Fibroblast of peridontal ligament (primary cell): ENCODE results near the gene PCK1.

ENCODE experiments used
- DNase-seq: peaks from one replicate; pipeline ENCODE4 v3.0.0-alpha.2; 2010; ENCODE audit errors: extremely low read depth

PCK1 gene

DNA sequence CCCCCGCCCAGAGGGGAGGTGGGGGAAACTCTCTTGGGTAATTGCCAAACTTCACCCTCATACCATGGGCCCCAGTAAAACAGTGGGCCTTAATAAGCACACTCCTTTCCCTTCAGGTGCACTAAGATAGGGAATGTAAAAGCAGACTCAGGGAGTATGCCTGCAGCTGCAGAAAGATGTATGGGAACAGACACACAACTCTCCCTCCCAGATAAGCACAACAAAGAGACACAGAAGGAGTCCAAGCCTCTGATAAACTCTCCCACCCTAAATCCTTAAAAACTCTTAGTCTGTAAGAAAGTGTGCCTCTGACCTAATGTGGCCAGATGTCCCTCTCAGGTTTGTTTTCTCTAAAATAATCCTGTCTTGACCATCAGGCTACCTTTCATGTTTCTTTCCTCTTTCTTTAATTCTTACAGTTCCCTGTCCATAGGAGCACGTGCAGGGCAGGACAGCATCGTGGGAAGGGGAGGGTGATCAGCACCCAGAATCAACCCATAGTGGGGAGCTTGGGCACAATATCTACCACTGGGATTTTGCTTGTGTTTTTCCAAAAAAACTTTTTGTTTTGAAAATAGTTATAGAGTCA is 24.7 kb upstream of the PCK1 start:
- DNase-seq: no peak

- DNase-seq: no peak
These were observed 23.9 kb upstream of the PCK1 start for GRCh38 chr20:57536771-57537724.

DNA sequence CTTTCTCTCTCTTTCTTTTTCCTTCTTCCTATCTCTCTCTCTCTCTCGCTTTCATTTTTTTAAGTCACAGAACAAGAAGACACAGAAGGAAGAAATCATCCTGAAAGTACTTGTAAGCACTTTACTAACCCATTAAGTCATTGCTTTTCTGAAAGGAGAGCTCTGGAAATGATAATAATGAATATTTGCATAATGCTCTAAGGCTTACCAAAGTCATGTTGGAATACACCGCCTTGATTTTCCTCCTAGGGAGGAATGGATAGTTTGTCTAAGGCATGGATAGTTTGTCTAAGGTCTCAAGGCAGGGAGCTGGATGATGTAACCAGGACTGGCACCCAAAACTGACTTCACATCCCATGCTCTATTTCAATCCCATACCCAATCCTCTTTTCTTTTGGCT is 23.1 kb upstream of the PCK1 start:
- no peak for DNase-seq

DNA sequence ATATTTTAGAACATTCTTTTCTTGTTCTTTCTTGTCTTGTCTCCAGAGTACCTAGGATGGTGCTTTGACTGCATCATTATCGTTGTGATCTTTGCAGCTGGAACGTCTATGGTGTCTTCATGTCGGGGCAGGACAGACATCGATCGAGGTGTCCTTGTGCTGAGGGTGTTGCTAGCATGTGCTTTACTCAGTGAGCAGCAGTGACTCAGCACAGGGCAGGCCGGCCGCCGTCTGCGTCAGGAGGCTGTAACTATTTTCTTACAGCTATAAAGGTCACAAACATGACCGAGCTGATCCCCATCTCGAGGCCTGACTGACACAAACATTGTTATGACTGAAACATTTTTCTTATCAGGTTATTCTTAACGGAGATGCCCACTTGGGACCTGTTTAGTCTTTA is 21.0 kb upstream of the PCK1 start:
- no peak for DNase-seq

DNA sequence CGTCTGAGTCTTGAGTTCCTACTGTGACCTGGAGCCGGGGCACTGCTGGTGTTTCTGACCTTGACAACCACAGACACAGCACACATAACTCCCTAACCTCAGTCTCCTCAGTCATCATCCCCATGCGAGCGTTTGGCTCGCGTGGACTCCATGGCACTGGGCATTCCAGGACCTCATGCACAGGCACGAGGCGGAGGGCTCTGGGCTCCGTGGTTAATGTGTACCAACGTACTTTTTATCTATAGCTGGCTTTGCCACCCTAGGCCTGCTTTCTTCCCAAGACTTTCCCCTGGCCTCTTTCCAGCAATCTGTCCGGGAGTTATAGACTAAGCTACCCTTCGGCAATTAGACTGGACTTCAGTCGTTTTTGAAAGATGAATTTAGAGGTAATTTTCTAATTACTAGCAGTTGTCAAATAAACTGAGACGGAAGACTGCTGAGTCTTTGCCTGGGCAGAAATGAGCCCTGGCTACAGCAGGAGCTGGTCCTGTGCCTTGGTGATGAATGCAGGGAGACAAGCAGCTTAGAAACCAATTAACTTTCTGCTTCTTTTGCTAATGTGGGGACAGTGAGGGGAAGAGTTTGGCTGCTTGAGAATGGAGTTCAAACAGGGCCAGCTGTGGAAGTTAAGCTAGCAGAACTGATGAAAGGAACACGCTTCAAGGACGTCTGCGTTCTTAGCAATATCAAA is 19.9 kb upstream of the PCK1 start:
- DNase-seq: no peak

DNA sequence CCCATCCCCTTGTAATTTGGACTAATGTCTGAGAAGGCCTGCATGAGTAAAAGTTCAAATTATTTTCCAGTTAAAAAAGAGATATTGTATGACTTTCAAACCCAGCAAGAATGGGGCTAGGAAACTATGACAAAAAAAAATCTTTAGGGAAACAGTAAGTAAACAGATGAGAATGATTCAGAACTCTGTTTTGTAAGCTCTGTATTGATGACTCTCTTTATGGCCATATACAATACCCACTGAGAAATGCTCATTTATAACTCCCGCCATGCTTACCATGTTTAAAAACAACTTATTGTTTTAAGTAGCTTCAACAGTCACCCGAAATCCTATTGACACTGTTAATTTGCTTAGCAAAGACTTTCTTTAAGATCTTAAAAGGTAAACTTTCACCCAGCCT is 17.2 kb upstream of the PCK1 start:
- no peak for DNase-seq

DNA sequence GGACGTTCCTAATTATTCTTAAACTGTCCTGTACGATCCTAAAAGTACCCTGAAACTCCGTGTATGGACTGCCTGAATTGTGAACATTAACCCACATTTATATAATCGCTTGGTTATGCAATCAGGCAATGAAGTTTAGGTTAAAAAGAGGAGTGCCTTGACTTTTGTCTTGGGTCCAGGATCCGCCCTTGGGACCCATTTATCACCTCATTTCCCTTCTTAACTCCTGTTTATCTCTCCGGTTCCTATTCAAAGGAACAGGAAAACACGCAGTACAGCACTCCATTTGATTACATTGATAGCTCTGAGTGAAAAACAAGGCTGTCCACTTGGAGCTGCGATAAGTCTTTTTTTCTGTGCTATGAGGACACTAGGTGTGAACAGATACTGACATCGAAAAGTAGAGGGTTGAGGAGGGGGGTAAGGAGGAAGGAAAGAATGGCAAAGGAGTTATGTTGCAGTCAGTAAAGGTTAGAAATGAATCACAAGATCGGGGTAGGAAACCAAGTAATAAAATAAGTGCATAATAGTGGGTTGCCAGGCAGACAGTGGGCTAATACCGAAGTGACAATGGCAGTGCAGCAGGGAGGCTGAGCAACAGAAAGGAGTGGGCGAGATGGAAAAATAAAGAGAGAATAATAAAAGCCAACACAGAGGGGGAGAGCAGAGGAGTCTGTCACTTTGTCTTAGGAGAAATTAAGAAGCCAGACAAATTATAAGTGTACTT is 15.9 kb upstream of the PCK1 start:
- no peak for DNase-seq

DNA sequence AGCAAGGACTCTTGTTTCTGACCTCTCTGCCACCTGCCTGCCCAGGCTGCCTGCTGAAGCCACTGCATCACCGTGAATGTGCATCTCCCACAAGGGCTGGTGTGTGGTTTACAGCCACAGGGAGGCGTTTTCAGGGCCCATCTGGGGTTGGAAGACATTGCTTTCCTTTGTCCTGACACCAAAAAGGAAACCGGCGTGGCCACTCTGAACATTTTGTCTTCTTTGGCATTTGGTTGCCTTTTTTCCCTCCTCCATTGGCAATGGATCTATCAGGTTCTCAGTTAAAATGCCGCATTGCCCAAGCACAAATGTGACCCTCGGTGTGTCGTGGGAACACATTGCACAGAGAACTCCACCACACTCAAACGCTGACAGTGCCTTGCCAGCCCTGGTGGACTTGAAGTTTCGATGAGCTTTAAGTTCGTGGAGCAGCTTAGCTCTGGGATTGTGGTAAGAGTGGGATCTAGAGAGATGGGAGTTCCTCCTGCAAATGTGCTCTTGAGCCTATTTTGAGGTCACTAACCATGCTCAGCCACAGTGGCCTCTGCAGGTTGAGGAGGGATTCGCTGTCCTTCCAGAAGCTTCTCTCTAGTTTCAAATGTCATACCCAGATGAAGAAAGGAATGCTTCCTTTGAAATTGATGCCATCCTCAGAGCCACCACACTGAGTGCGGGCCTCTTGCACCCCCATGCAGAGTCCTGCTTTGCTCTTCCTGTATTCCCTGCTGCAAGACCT is 14.8 kb upstream of the PCK1 start:
- DNase-seq: no peak

DNA sequence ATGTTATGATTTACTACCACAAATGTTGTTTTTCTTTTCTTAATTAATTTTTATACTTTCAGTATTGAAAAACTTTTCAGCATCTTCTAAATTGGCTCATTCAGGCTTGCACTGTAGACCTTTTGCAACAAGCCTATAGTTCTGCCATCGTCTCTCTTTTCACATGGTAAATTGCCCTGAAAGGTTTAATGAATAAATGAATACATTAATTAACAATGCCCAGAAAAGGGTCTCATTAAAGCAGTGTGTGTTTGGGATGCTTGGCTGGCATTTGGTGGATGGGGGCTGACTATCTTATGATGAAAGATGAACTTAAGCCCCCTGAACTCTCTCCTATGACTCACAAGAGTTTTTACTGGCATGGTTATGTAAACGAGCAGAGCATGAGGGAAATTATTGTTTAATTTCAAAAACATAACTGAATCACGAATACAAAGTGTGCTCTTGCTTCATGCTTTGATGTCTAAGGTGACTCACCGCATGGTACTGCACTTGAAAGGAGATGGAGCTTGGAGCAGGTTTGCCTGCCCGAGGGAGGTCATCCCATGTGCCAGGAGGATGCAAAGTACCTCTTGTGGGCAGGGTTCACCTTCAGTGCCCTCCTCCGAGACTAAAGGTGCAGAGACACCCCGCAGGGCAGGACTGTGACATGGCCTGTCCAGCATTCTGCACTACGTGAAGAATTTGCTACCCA is 13.8 kb upstream of the PCK1 start:
- DNase-seq: no peak

DNA sequence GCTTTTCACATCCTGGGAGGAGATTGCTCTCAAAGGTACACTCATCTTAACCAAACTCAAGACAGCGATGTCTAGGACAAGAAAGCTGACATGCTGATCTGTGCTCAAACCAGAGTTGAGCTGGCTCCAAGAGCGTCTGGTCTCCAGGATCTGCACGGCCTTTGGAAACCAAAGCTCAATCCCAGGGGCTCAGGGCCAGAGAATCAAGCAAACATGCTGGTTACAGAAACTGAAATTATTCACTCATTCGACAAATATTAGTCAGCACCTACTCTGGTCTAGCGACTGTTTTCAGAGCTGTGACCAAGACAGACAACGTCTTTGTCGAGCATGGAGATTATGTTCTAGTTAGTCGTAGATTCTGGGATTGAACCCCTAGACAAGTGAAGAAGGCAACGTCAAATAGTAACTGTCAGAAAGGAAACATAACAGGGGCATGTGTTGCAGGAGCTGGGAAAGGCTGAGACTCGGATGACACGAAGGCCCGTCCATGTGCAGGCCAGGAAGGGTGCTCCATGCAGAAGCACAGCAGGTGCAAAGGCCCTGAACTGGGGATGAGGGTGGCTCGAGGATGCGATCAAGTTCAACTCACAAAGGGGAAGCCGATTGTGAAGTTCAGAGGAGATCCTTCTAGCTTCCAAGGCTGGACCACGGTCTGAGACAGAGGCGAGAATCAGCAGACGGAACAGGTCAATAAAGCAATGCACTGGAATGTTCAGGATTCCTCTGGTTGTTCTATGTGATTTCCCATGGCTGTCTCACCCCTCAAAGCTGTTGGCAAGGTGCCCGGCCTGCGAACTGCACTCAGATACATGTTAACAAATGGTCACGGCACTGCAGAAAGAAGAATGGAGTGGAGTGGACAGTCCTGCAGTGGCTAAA is 12.5 kb upstream of the PCK1 start:
- DNase-seq: no peak

DNA sequence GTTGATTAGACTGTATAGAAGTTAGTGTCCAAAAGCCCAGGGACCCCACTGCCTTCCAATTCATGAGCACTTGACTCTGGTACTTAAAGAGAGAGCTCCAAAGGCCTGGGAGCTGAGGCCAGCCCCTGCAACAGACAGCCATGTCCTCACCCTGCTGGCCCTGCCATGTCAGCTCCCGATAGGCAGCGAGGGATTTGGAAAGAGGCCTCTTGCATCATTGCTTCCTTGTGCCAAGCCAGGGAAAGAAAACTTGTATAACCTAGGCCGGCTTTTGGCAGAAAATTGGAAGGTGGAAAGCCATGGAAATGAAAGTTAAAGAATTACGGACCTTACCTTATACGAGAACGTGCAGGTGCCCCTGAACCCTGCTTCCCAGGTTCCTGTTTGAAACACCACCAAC is 8.4 kb upstream of the PCK1 start:
- no peak for DNase-seq

GRCh38 chr20:57553376-57554018 is 7.4 kb upstream of the PCK1 start:
- DNase-seq: no peak

DNA sequence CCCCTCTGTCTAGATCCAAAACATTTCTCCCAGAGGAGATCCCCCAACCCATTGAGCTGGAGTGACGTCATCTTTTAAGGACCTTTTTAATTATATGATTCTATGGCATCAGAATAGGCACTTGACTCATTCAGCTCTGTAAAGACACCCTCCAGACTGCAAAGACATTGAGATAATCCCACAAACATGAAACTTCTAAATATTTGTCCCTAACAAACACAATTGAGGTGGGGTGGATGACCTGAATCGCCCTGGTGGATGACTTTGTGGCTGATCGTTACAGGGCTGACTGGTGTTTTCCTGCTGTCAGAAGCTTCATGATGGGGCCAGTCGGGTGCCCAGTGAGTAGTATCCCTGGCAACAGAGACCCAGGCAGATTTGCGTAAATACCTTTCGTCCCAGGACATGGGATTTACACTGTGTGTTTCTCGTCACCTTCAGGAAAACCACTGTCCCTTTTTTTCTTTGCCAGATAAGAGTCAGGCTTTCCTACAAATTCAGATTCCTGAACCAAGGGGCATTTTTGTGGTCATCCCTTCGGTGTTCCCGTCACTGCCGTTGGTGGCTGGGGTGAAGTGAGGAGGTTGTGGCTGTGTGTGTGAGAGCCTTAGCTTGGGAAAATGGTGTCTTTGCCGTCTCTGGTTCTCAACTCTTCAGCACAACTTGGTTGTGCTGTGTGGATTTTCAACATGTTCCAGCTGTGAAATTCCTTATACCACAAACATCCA is 5.3 kb upstream of the PCK1 start:
- DNase-seq: no peak

DNA sequence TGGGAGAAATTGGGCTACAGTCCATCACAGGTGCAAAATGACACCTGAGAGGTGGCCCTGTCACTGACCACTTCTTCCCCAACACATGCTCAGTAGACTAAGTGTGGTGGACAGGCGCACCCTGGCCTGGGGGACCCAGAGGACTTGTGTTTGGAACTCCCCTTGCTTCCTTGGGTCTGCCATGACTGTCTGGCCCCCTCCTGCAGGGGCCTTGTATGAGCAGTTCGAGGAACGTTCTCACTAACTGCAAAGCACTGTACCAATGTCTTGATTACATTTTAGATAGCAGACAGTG is 4.0 kb upstream of the PCK1 start:
- DNase-seq: no peak

DNA sequence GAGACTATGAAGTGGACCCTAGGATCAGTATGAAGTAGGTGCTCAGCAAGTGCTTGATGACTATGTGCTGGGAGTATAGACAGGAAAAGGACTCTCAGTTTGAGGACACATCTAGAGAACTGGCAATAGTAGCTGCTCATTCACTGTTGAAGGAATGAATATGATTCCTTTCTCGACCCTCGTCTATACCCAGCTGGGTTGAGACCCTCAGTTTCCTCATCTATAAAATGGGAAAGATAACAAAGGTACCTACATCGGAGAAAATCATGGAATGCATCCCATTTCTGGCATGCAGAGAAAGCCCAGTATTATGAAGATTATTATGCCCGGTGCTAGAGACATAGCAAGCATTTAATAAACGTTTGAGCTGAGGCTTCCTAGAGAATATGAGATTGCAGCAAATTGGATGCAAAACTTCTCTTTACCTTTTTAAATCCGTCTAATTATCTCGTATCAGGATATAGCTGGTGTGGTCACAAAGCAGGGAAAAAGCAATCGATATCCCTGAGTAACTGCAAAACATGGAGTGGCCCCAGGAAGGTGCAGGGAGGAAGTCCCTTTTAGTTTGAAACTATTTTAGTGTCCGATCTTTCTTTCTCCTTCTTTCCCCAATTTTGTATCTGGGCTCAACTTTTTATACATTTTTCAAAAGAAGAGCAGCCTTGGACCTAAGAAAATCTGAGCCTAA is 2.8 kb upstream of the PCK1 start:
- DNase-seq: no peak

- DNase-seq: no peak
These were observed 2.2 kb upstream of the PCK1 start for GRCh38 chr20:57558614-57559288.

DNA sequence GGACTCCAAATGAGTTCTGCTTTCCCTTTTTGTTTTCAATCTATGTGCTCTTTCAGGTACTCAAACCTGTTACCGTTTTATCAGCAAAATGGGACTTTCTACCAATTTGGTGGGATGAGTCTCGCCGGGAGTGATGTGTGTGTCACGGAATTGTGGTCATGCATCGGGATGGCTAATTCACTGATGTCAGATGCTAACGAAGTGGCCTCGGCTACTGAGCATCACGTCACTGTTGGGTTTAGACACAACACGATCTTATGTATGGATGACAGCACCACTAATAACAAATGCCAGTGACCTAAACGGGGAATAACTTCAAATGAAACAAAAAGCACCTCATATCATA is 1.6 kb upstream of the PCK1 start:
- no peak for DNase-seq
